ENCODE data around the gene ESYT3.
"Not testable (repeated sequence)": the region's sequence is repeated elsewhere in the genome, so short reads cannot be mapped to it uniquely, and the experiment has no call there.

ESYT3 gene

GRCh38 chr3:138476526-138476925 lies 42.1 kb downstream of the ESYT3 start:
- H3K4me3 ChIP-seq (ENCODE audit: low read depth, low read length), result no peak overlapping the region
- no peak for DNase-seq (ENCODE audit: low read depth)
- TF ChIP-seq CTCF (IDR thresholded peaks at IDR 0.05; ENCODE audit: low read depth, low read length) (no peak), MYC (IDR thresholded peaks at IDR 0.05; ENCODE audit: low read depth, low read length) (no peak), MAX (IDR thresholded peaks at IDR 0.05; ENCODE audit: low read depth, low read length) (no peak), POLR2A (IDR thresholded peaks at IDR 0.05; ENCODE audit: extremely low read depth, insufficient read length) (no peak)

DNA sequence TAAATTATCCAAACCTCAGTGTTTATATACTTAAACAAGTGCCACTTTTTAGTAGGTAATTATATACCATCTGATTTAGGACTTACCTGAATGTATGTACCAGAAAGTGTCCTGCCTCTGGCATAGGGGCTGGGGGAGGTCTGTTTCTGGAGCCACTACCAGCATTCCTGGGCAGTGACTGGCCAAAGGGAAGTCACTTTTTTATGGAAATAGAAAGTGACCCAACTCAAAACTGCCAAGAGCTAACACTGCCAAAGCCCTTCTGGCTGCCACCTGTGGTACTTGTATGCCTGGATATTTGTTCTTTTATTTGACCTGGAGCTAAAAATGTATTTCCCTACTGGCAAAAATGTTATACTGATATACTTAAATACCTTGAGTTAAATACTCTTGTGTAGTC lies 42.7 kb downstream of the ESYT3 start:
- H3K4me3 ChIP-seq (ENCODE audit: low read depth, low read length), result no peak overlapping the region
- no peak for DNase-seq (ENCODE audit: low read depth)
- TF ChIP-seq POLR2A (IDR thresholded peaks at IDR 0.05; ENCODE audit: extremely low read depth, insufficient read length) (no peak), MYC (IDR thresholded peaks at IDR 0.05; ENCODE audit: low read depth, low read length) (no peak), CTCF (IDR thresholded peaks at IDR 0.05; ENCODE audit: low read depth, low read length) (no peak)

- TF ChIP-seq MAX (IDR thresholded peaks at IDR 0.05; ENCODE audit: low read depth, low read length), result no peak
- TF ChIP-seq CTCF (IDR thresholded peaks at IDR 0.05; ENCODE audit: low read depth, low read length), result no peak
- TF ChIP-seq MYC (IDR thresholded peaks at IDR 0.05; ENCODE audit: low read depth, low read length), result no peak
- no peak for TF ChIP-seq POLR2A (IDR thresholded peaks at IDR 0.05; ENCODE audit: extremely low read depth, insufficient read length)
- no peak overlapping the region for H3K4me3 ChIP-seq (ENCODE audit: low read depth, low read length)
- DNase-seq (ENCODE audit: low read depth), result no peak
These were observed 43.4 kb downstream of the ESYT3 start for GRCh38 chr3:138477801-138478200.

- no peak for TF ChIP-seq MYC (IDR thresholded peaks at IDR 0.05; ENCODE audit: low read depth, low read length)
- peak; percentile 96 for TF ChIP-seq CTCF (IDR thresholded peaks at IDR 0.05; ENCODE audit: low read depth, low read length)
- no peak for TF ChIP-seq MAX (IDR thresholded peaks at IDR 0.05; ENCODE audit: low read depth, low read length)
- TF ChIP-seq POLR2A (IDR thresholded peaks at IDR 0.05; ENCODE audit: extremely low read depth, insufficient read length), result no peak
- H3K4me3 ChIP-seq (ENCODE audit: low read depth, low read length), result no peak overlapping the region
- peak; percentile 76 for DNase-seq (ENCODE audit: low read depth)
These were observed 45.0 kb downstream of the ESYT3 start for GRCh38 chr3:138479438-138479863.

- H3K4me3 ChIP-seq (ENCODE audit: low read depth, low read length); DNase-seq (ENCODE audit: low read depth): not testable (repeated sequence)
These were observed 50.3 kb downstream of the ESYT3 start for GRCh38 chr3:138484672-138485071.

DNA sequence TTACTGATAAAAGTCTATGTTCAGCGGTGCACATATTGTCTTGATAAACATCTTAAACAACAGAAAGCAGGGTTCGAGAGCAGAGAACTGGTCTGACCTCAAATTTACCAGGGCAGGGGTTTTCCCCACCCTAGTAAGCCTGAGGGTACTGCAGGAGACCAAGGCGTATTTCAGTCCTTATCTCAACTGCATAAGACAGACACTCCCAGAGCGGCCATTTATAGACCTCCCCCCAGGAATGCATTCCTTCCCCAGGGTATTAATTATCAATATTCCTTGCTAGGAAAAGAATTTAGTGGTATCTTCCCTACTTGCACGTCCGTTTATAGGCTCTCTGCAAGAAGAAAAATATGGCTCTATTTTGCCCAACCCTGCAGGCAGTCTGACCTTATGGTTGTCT lies 52.2 kb downstream of the ESYT3 start:
- H3K4me3 ChIP-seq (ENCODE audit: low read depth, low read length); DNase-seq (ENCODE audit: low read depth): not testable (repeated sequence)

DNA sequence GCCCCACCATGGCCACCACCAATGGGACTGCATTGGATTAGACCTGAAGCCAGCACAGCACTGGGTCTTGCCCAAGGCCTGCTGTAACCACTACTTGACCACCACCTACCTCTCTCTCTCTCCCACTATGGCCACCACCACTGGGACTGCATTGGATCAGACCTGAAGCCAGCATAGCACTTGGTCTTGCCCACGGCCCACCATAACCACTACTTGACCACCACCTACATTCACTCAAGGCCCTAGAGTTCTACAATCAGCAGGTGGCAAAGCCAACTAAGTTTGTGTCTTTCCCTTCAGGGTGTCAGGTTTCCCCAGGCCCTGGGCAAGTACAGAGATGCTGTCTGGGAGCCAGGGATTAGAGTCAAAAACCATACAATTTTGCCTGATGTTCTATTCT lies 57.6 kb downstream of the ESYT3 start:
- H3K4me3 ChIP-seq (ENCODE audit: low read depth, low read length), result no peak overlapping the region
- no peak for DNase-seq (ENCODE audit: low read depth)
- TF ChIP-seq MAX (IDR thresholded peaks at IDR 0.05; ENCODE audit: low read depth, low read length) (no peak), MYC (IDR thresholded peaks at IDR 0.05; ENCODE audit: low read depth, low read length) (no peak), CTCF (IDR thresholded peaks at IDR 0.05; ENCODE audit: low read depth, low read length) (no peak), POLR2A (IDR thresholded peaks at IDR 0.05; ENCODE audit: extremely low read depth, insufficient read length) (no peak)
